GM18526 (cell line): ENCODE data around the gene HSPB7.

Experiments
- POLR2A ChIP-seq: IDR thresholded peaks from 3 replicates; pipeline ENCODE4 v1.6.1; 2011; ENCODE audit not compliant: insufficient read length; ENCODE audit errors: extremely low read depth

Gene HSPB7

GRCh38 chr1:16009030-16009460 is 8.8 kb downstream of the HSPB7 start:
- no peak for TF ChIP-seq POLR2A

DNA sequence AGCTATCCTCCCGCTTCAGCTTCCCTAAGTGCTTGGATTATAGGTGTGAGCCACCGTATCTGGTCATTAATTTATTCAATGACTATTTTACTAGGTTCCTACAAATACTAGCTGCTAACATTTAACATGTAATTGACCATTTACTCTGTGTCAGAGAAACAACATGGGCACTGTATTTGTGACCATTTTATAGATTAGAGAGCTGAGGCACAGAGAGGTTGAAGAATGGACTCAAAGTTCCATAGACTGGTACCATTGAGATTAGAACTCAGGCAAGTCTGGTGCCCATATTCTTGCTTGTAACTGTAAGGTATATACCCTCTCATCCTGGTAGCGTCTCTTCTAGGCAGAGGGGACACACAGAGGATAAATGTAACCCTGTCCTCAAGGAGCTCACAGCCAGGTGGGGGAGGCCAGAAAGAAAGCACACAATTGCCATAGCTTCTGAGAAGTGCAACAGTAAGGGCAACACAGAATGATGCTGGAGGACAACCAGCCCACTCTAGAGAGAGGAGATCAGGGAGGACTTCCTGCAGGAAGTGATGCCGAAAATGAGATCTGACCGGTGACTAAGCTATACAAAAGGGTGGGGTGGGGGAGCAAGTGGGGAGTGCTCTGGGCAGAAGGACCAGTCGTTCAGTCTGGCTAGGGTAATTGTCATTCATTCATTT is 10.0 kb downstream of the HSPB7 start:
- no peak for TF ChIP-seq POLR2A

- TF ChIP-seq POLR2A: no peak
These were observed 11.0 kb downstream of the HSPB7 start for GRCh38 chr1:16006552-16007485.

GRCh38 chr1:16006010-16006409 is 11.8 kb downstream of the HSPB7 start:
- no peak for TF ChIP-seq POLR2A

GRCh38 chr1:16005597-16005996 is 12.2 kb downstream of the HSPB7 start:
- TF ChIP-seq POLR2A: no peak

DNA sequence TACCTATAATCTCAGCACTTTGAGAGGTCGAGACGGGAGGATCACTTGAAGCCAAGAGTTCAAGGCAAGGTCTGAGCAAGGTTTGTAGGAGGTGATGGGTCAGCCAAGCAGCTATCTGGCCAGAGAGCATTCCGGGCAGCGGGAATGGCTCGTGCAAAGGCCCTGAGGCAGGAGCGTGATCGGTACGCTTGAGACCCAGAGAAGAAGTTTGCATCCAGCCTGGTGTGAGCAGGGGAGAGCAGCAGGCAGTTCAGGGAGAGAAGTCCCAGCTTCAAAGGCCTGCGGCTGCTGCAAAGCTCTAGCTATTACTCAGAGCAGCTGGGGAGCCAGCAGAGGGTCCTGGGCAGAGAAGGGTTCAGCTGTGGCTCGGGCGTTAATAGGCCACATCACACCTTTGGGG is 18.9 kb downstream of the HSPB7 start:
- no peak for TF ChIP-seq POLR2A

DNA sequence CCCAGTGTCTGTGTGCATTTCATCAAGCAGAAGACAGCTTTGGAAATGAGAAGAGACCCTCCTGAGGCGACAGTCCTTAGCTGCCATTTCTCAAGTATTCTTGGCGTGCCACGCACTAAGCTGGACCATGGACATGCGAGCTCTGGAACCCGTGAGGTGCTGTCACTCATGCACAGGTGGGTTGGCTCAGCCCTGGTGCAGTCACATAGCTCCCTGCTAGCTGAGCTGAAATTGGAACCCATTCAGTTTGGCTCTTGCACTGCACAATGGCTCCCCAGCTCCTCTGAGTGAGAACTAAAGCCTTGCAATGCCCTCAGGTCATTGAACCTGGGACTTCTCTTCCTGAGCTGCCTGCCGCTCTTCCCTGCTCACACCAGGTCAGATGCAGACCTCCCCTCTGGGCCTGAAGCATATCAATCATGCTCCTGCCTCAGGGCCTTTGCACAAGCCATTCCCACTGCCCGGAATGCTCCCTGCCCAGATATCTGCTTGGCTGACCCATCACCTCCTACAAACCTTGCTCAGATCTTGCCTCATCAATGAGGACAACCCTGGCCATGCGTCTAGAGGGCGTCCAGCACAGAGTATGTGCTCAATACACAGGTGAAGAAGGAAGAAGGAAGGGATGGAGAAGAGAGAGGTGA is 20.1 kb downstream of the HSPB7 start:
- no peak for TF ChIP-seq POLR2A

- no peak for TF ChIP-seq POLR2A
These were observed 20.7 kb downstream of the HSPB7 start for GRCh38 chr1:15997076-15997585.

GRCh38 chr1:15994590-15995351 is 23.1 kb downstream of the HSPB7 start:
- TF ChIP-seq POLR2A: no peak

GRCh38 chr1:15994081-15994480 is 23.8 kb downstream of the HSPB7 start:
- TF ChIP-seq POLR2A: no peak

DNA sequence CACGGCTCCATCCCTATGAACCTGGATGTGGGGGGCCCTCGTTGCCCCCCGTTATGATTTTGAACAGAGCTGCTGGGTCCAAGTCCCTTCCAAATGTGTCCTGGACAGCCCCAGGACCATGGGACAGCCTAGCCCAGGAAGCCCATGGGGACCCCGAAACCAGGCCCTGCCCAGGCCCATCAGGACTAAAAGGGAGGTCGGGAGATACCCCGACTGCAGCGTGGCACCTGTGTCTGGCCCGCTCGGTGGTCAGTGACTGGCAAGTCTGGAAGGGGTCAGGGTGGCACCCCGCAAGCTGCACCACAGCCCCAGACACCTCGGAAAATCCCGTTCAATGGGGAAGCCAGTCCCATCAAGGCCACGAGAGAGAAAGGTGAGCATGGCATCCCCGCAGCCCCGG is 24.2 kb downstream of the HSPB7 start:
- TF ChIP-seq POLR2A: no peak

GRCh38 chr1:15992582-15993500 is 25.0 kb downstream of the HSPB7 start:
- no peak for TF ChIP-seq POLR2A

- no peak for TF ChIP-seq POLR2A
These were observed 25.7 kb downstream of the HSPB7 start for GRCh38 chr1:15992187-15992553.

DNA sequence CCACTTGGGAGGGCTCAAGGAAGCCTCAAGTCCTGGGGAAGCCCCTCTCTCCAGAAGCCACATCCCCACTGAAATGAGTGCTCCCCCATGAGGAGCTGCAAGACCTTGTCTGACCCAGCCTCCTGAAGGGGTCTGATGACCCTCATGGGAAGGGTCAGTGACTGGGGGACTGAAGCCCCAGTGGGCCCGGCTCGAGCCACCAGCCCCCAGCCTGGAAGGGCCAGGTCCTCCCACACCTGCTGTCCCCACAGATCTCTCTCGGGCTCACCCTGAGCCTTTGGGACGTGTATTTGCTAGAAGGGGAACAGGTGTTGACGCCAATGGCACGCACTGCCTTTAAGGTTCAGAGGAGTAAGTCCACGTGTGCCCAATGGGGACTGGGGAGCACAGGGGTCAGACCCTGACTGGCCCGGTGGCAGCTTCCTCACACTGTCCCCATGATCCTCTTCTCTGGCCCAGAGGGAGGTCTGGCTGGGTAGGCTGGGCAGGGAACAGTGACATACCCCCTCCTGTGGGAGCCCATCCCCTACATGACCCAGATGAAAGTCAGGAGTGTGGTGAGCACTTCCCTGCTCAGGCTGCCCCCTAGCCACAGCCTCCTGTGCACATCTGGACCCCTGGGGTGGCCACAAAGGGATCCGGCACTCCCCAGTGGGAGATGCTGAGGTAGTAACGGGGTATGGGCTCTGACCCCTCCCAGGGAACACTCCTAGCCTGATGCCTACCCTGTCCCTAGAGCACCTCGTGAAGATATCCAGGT is 26.2 kb downstream of the HSPB7 start:
- no peak for TF ChIP-seq POLR2A

GRCh38 chr1:15989776-15990175 is 28.1 kb downstream of the HSPB7 start:
- TF ChIP-seq POLR2A: no peak
